Loucy (cell line): Measurements from ENCODE around the gene TELO2.

ENCODE experiments used
- EZH2phosphoT487 ChIP-seq: fragments of 200-600 bp; IDR thresholded peaks from 2 replicates; pipeline ENCODE4 v1.6.1; 2018; ENCODE audit warnings: antibody characterized with exemption, mild to moderate bottlenecking, moderate library complexity, borderline replicate concordance
- TF ChIP-seq, protein P1 (sequence below): fragments of 200-600 bp; sonication (generic); conservative IDR thresholded peaks from 2 replicates; pipeline ENCODE4 v1.5.1; 2014; ENCODE audit warnings: mild to moderate bottlenecking, antibody characterized with exemption, low read length

DNA sequence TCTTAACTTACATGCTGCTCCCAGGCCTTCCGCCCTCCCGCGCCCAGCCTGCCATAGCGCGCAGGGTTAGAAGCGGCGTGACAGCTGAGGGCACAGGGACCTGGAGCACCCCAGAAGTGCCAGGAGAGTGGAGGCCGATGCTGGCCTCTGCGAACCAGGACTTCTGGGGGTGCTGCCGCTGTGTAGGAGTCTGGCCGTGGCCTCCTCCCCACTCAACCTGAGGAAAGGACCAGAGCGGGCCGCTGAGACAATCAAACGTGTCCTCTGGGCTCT, 38.4 kb downstream of the TELO2 start:
- TF ChIP-seq, protein P1, sequence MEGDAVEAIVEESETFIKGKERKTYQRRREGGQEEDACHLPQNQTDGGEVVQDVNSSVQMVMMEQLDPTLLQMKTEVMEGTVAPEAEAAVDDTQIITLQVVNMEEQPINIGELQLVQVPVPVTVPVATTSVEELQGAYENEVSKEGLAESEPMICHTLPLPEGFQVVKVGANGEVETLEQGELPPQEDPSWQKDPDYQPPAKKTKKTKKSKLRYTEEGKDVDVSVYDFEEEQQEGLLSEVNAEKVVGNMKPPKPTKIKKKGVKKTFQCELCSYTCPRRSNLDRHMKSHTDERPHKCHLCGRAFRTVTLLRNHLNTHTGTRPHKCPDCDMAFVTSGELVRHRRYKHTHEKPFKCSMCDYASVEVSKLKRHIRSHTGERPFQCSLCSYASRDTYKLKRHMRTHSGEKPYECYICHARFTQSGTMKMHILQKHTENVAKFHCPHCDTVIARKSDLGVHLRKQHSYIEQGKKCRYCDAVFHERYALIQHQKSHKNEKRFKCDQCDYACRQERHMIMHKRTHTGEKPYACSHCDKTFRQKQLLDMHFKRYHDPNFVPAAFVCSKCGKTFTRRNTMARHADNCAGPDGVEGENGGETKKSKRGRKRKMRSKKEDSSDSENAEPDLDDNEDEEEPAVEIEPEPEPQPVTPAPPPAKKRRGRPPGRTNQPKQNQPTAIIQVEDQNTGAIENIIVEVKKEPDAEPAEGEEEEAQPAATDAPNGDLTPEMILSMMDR, result no peak
- TF ChIP-seq EZH2phosphoT487, result no peak
